Measurements from ENCODE around the gene SCAPER. TPM values are rescaled to one million over a fixed set of nuclear protein-coding genes. Genes with fewer than 3 reads are reported as not detected.
A peak's percentile ranks its signal among the peaks of the same experiment; 100 is the strongest.

Gene SCAPER
- total RNA-seq, 1 experiment from 2014 or later = 15.3 TPM

DNA sequence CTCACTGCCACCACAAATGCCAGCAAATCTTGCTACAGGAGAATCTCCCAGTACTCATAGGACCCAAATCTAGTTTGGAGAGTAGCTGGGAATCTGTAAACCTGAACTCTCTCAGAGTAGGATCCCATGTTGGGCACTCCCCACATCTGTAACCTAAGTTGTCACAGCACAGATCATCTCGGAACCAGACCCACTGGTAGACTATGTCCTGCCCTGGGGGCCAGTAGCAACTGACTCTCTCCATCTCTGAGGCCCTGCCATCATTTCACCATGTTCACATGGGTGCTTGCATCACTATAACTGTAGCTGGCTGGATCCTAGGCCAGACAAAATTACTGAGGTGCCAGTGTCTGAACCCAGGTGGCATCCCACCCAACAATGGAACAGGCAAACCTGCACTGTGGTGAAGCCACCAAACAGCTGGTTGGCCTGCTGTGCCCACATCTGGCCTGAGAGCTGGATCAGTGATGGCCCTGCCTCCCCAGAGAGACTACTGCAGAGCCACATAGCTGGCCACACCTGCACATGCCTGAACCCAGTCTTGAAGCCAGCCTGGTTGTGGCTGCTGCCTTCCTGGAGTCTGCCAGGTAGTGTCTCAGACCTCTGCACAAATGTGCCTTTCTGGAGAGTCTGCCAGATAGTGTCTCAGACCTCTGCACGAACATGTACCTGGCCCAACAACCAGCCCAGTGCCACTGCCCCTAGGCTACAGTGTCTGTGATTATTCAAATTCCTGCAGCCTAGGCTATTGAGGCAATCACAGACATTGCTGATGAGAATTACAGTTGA lies 486.6 kb downstream of the SCAPER start:
- Histone ChIP-seq H3K9me3 (ENCODE audit: control insufficient read depth, insufficient read depth, low read depth, low read length) (no peaks in the 10 kb centered on the region), H3K27me3 (ENCODE audit: control insufficient read depth, insufficient read depth, low read length) (no peaks in the 10 kb centered on the region), H3K4me1 (ENCODE audit: control insufficient read depth, insufficient read depth, low read length) (no peaks in the 10 kb centered on the region), H3K36me3 (ENCODE audit: control insufficient read depth, insufficient read depth, low read length) (no peaks in the 10 kb centered on the region), H3K4me3 (ENCODE audit: low read depth in 2 of 2, low read length in 2 of 2) (no peak overlapping the region), H3K27ac (ENCODE audit: low read length) (no peak overlapping the region)
- DNase-seq (ENCODE audit: low read depth, low spot score) = no peak
- peak; percentile 51; the same call in 1 of the 2 replicates for ATAC-seq
- ChIA-PET CTCF (no interaction called here), POLR2A (no interaction called here)
- in situ Hi-C loops (cut with HindIII; ENCODE audit: low pct_unique_long_range_greater_than_20kb, low sequenced_read_pairs) = no loop called here
- TF ChIP-seq SIN3A (IDR thresholded peaks at IDR 0.05; ENCODE audit: borderline replicate concordance, insufficient read depth, low read depth, low read length) = no peak
- TF ChIP-seq TCF7L2 (IDR thresholded peaks at IDR 0.05; ENCODE audit: low read depth, low read length) = no peak
- TF ChIP-seq CTCF (IDR thresholded peaks at IDR 0.05) = no peak
- no peak for TF ChIP-seq POLR2AphosphoS5 (IDR thresholded peaks at IDR 0.05; ENCODE audit: low read depth, low read length)
- TF ChIP-seq, protein P1, sequence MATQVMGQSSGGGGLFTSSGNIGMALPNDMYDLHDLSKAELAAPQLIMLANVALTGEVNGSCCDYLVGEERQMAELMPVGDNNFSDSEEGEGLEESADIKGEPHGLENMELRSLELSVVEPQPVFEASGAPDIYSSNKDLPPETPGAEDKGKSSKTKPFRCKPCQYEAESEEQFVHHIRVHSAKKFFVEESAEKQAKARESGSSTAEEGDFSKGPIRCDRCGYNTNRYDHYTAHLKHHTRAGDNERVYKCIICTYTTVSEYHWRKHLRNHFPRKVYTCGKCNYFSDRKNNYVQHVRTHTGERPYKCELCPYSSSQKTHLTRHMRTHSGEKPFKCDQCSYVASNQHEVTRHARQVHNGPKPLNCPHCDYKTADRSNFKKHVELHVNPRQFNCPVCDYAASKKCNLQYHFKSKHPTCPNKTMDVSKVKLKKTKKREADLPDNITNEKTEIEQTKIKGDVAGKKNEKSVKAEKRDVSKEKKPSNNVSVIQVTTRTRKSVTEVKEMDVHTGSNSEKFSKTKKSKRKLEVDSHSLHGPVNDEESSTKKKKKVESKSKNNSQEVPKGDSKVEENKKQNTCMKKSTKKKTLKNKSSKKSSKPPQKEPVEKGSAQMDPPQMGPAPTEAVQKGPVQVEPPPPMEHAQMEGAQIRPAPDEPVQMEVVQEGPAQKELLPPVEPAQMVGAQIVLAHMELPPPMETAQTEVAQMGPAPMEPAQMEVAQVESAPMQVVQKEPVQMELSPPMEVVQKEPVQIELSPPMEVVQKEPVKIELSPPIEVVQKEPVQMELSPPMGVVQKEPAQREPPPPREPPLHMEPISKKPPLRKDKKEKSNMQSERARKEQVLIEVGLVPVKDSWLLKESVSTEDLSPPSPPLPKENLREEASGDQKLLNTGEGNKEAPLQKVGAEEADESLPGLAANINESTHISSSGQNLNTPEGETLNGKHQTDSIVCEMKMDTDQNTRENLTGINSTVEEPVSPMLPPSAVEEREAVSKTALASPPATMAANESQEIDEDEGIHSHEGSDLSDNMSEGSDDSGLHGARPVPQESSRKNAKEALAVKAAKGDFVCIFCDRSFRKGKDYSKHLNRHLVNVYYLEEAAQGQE (IDR thresholded peaks at IDR 0.05; ENCODE audit: insufficient read depth in 1 of 2, low read depth in 2 of 2, low read length in 1 of 2) = no peak
- intact Hi-C loops (cut with micrococcal nuclease; ENCODE audit: unreplicated experiment) = no loop called here
- BruUV-seq (replicated peaks) = no TSS peak

DNA sequence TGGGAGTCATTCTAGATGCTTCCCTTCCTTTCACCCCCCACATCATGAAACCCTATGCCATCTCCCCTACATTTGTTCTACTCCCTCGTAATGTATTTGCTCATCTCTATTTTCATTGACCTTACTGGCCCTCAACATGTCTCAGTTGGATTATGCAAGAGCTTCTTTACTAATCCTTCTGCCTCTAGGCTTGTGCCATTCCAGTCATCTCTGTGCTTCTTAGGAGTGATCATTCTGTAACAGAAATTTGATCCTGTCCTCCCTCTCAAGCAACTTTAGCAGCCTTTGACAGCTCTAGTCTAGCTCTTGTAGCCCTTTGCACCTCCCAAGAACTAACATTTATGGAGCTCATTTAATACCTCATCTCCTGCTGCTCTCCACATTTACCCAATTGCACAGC lies 503.9 kb downstream of the SCAPER start:
- intact Hi-C loops (cut with micrococcal nuclease; ENCODE audit: unreplicated experiment) = no loop called here
- ChIA-PET CTCF (no interaction called here), POLR2A (no interaction called here)
- in situ Hi-C loops (cut with HindIII; ENCODE audit: low pct_unique_long_range_greater_than_20kb, low sequenced_read_pairs) = no loop called here
- no peak overlapping the region for H3K4me3 ChIP-seq (ENCODE audit: low read depth in 2 of 2, low read length in 2 of 2)
- no peak for ATAC-seq
- H3K4me1 ChIP-seq (ENCODE audit: control insufficient read depth, insufficient read depth, low read length) = no peaks in the 10 kb centered on the region
- no peak for DNase-seq (ENCODE audit: low read depth, low spot score)
- no peak for TF ChIP-seq POLR2AphosphoS5 (IDR thresholded peaks at IDR 0.05; ENCODE audit: low read depth, low read length)
- no peak for TF ChIP-seq SIN3A (IDR thresholded peaks at IDR 0.05; ENCODE audit: borderline replicate concordance, insufficient read depth, low read depth, low read length)
- no peak for TF ChIP-seq CTCF (IDR thresholded peaks at IDR 0.05)
- TF ChIP-seq, protein P1 (IDR thresholded peaks at IDR 0.05; ENCODE audit: insufficient read depth in 1 of 2, low read depth in 2 of 2, low read length in 1 of 2) = no peak
- no peak for TF ChIP-seq TCF7L2 (IDR thresholded peaks at IDR 0.05; ENCODE audit: low read depth, low read length)
- BruUV-seq (replicated peaks) = no TSS peak
- H3K9me3 ChIP-seq (ENCODE audit: control insufficient read depth, insufficient read depth, low read depth, low read length) = no peaks in the 10 kb centered on the region
- no peaks in the 10 kb centered on the region for H3K27me3 ChIP-seq (ENCODE audit: control insufficient read depth, insufficient read depth, low read length)
- no peak overlapping the region for H3K27ac ChIP-seq (ENCODE audit: low read length)
- no peaks in the 10 kb centered on the region for H3K36me3 ChIP-seq (ENCODE audit: control insufficient read depth, insufficient read depth, low read length)
